Measurements from ENCODE around the gene ITIH4. TPM values are rescaled to one million over a fixed set of nuclear protein-coding genes. Genes with fewer than 3 reads are reported as not detected.

The ITIH4 gene
- total RNA-seq, 3 donors from 2014 or later (not counting 1 experiment from before 2014, with no cell fraction given) = 28.2 to 33.0 (median 32.8) TPM

DNA sequence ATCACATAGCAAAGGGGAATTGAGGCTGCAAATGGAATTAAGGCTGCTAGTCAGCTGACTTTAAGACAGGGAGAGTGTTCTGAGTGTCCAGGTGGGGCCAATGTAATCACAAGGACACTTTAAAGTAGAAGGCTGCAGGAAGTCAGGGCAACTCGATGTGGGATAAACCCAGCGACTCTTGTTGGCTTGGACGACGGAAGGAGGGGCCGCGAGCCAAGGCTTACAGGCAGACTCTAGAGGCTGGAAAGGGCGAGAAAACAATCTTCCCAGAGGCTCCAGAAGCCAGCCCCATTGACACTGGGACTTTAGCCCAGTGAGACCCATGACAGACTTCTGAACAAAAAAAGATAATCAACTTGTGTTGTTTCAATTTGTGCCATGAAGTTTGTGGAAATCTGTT lies 17.3 kb upstream of the ITIH4 start:
- H3K4me1 ChIP-seq (ENCODE audit: control insufficient read depth, insufficient read depth, low read length) = no peaks in the 10 kb centered on the region
- DNase-seq = no peak
- Mint-ChIP-seq H3K36me3 (peaks cover 9% of the 10 kb centered on the region), H3K27me3 (ENCODE audit: low read depth in 2 of 2) (no peaks in the 10 kb centered on the region), H3K9me3 (no peaks in the 10 kb centered on the region), H3K4me3 (no peak overlapping the region), H3K4me1 (peaks cover 0 to 6% of the 10 kb centered on the region in 2 donors), H3K27ac (no peak overlapping the region)
- no peaks in the 10 kb centered on the region for H3K27me3 ChIP-seq (ENCODE audit: control insufficient read depth, insufficient read depth, low read length)
- TF ChIP-seq, protein P1, sequence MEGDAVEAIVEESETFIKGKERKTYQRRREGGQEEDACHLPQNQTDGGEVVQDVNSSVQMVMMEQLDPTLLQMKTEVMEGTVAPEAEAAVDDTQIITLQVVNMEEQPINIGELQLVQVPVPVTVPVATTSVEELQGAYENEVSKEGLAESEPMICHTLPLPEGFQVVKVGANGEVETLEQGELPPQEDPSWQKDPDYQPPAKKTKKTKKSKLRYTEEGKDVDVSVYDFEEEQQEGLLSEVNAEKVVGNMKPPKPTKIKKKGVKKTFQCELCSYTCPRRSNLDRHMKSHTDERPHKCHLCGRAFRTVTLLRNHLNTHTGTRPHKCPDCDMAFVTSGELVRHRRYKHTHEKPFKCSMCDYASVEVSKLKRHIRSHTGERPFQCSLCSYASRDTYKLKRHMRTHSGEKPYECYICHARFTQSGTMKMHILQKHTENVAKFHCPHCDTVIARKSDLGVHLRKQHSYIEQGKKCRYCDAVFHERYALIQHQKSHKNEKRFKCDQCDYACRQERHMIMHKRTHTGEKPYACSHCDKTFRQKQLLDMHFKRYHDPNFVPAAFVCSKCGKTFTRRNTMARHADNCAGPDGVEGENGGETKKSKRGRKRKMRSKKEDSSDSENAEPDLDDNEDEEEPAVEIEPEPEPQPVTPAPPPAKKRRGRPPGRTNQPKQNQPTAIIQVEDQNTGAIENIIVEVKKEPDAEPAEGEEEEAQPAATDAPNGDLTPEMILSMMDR (IDR thresholded peaks at IDR 0.05) = no peak
- intact Hi-C loops (cut with micrococcal nuclease) = loop anchor here (10.0 kb wide), 1 partner anchor 87 kb away; no protein-coding TSS in a partner anchor
- no peaks in the 10 kb centered on the region for H3K9me3 ChIP-seq (ENCODE audit: control insufficient read depth, insufficient read depth, low read length)
- ATAC-seq = no peak
- H3K36me3 ChIP-seq (ENCODE audit: control insufficient read depth, insufficient read depth, low read length) = peaks cover 43% of the 10 kb centered on the region
- 97% methylated on average over 7 of the region's 7 CpGs for WGBS (ENCODE audit: insufficient coverage)
- no peak overlapping the region for H3K4me3 ChIP-seq (ENCODE audit: low read length)
- no peak overlapping the region for H3K27ac ChIP-seq (ENCODE audit: low read length)

DNA sequence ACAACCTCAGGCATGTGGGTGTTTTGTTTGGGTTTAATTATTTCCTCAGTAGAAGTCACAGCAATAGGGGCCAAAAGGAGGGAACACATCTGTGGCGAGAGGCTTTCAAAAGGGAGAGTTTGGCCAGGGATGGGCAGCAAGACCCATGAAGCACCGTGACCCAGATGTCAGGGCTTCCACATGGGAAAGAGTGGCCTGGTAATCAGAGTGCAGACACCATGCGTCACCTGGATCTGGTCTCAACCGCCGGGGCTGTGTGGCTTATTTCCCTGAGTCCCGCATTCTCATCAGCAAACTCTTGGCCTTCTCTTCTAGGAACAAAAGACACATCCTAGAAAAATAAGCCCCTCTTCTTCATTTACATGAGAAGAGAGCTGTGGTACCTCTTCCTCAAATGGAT lies 16.8 kb upstream of the ITIH4 start:
- intact Hi-C loops (cut with micrococcal nuclease) = loop anchor here (10.0 kb wide), 1 partner anchor 88 kb away; no protein-coding TSS in a partner anchor
- H3K27me3 ChIP-seq (ENCODE audit: control insufficient read depth, insufficient read depth, low read length) = no peaks in the 10 kb centered on the region
- WGBS (ENCODE audit: insufficient coverage) = 99% methylated on average over 6 of the region's 6 CpGs
- H3K4me3 ChIP-seq (ENCODE audit: low read length) = no peak overlapping the region
- H3K36me3 Mint-ChIP-seq = peaks cover 9% of the 10 kb centered on the region
- ATAC-seq (no peak), DNase-seq (no peak)
- H3K9me3 Mint-ChIP-seq = no peaks in the 10 kb centered on the region
- peaks cover under 1% of the 10 kb centered on the region for H3K4me1 ChIP-seq (ENCODE audit: control insufficient read depth, insufficient read depth, low read length)
- peaks cover under 1 to 6% of the 10 kb centered on the region in 2 donors for H3K4me1 Mint-ChIP-seq
- no peak overlapping the region for H3K27ac Mint-ChIP-seq
- no peaks in the 10 kb centered on the region for H3K27me3 Mint-ChIP-seq (ENCODE audit: low read depth in 2 of 2)
- TF ChIP-seq, protein P1 (IDR thresholded peaks at IDR 0.05) = no peak
- H3K9me3 ChIP-seq (ENCODE audit: control insufficient read depth, insufficient read depth, low read length) = no peaks in the 10 kb centered on the region
- H3K27ac ChIP-seq (ENCODE audit: low read length) = no peak overlapping the region
- peaks cover 45% of the 10 kb centered on the region for H3K36me3 ChIP-seq (ENCODE audit: control insufficient read depth, insufficient read depth, low read length)
- H3K4me3 Mint-ChIP-seq = no peak overlapping the region

DNA sequence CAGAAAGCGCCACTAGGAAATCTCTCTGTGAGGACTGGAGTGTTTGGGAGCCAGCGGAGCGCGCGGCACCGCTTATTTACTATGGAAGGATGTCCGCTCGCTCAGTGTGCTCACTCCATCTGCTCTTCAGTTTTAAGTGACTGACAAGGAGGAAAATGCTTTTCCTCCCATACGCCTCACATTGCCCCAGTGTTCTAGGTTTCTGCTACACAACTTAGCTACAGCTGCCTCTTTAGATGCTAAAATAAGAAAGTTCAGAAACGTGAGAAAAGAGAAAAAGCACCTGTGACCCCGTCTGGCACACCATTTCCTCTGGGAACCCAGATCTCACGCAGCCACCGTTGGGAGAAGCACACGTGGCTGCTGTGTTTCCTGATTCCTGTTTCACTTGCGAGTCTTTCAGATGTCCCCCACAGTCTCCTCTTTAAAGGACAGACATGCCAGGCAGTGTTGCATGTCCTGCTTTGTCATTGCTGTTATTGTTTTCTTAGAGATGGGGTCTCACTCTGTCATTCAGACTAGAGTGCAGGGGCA lies 16.0 kb upstream of the ITIH4 start:
- peaks cover 9% of the 10 kb centered on the region for H3K36me3 Mint-ChIP-seq
- H3K4me1 Mint-ChIP-seq = peaks cover 8 to 14% of the 10 kb centered on the region in 2 donors

More for the DNA sequence above, 16.0 kb upstream of the ITIH4 start:
- Mint-ChIP-seq H3K27me3 (ENCODE audit: low read depth in 2 of 2) (no peaks in the 10 kb centered on the region), H3K4me3 (no peak overlapping the region), H3K27ac (no peak overlapping the region), H3K9me3 (no peaks in the 10 kb centered on the region)
- intact Hi-C loops (cut with micrococcal nuclease) = loop anchor here (10.0 kb wide), 1 partner anchor 88 kb away; no protein-coding TSS in a partner anchor
- DNase-seq (no peak), ATAC-seq (no peak)
- Histone ChIP-seq H3K4me3 (ENCODE audit: low read length) (no peak overlapping the region), H3K27ac (ENCODE audit: low read length) (no peak overlapping the region), H3K36me3 (ENCODE audit: control insufficient read depth, insufficient read depth, low read length) (peaks cover 43% of the 10 kb centered on the region), H3K27me3 (ENCODE audit: control insufficient read depth, insufficient read depth, low read length) (no peaks in the 10 kb centered on the region), H3K9me3 (ENCODE audit: control insufficient read depth, insufficient read depth, low read length) (no peaks in the 10 kb centered on the region), H3K4me1 (ENCODE audit: control insufficient read depth, insufficient read depth, low read length) (peaks cover 7% of the 10 kb centered on the region)
- 56% methylated on average over 15 of the region's 15 CpGs for WGBS (ENCODE audit: insufficient coverage)
- TF ChIP-seq, protein P1 (IDR thresholded peaks at IDR 0.05) = no peak

All from natural killer cell (primary cell).